Erythroblast (primary cell): ENCODE measurements around the gene CSNK2A3.

Source experiments
- GATA1 ChIP-seq: IDR thresholded peaks from 2 replicates; pipeline ENCODE4 v1.6.1; 2011; ENCODE audit warnings: low read depth, mild to moderate bottlenecking, control low read depth, low read length, moderate library complexity
- POLR2A ChIP-seq: IDR thresholded peaks from 2 replicates; pipeline ENCODE4 v1.6.1; 2011; ENCODE audit warnings: mild to moderate bottlenecking, low read length

GRCh38 chr11:11356842-11357241, 3.8 kb upstream of the CSNK2A3 start:
- TF ChIP-seq POLR2A: no peak
- TF ChIP-seq GATA1: no peak
